GM18868 (cell line): ENCODE data around the gene TMCC1.
A peak's percentile ranks its signal among the peaks of the same experiment; 100 is the strongest.
"Not testable (repeated sequence)": the region's sequence is repeated elsewhere in the genome, so short reads cannot be mapped to it uniquely, and the experiment has no call there.

Experiments used
- ATAC-seq: cut with Tn5 transposase; IDR thresholded peaks from one replicate; pipeline ENCODE4 v1.9.1; 2021; ENCODE audit warnings: mild to moderate bottlenecking, moderate library complexity; ENCODE audit not compliant: unreplicated experiment

Gene TMCC1

GRCh38 chr3:129837065-129837642 is 56.4 kb downstream of the TMCC1 start:
- ATAC-seq: no peak

GRCh38 chr3:129836381-129837064 is 57.0 kb downstream of the TMCC1 start:
- no peak for ATAC-seq

GRCh38 chr3:129835198-129835597 is 58.3 kb downstream of the TMCC1 start:
- no peak for ATAC-seq

GRCh38 chr3:129834580-129834979 is 58.9 kb downstream of the TMCC1 start:
- no peak for ATAC-seq

- not testable (repeated sequence) for ATAC-seq
These were observed 61.6 kb downstream of the TMCC1 start for GRCh38 chr3:129831942-129832341.

GRCh38 chr3:129831503-129831902 is 62.0 kb downstream of the TMCC1 start:
- ATAC-seq: no peak

DNA sequence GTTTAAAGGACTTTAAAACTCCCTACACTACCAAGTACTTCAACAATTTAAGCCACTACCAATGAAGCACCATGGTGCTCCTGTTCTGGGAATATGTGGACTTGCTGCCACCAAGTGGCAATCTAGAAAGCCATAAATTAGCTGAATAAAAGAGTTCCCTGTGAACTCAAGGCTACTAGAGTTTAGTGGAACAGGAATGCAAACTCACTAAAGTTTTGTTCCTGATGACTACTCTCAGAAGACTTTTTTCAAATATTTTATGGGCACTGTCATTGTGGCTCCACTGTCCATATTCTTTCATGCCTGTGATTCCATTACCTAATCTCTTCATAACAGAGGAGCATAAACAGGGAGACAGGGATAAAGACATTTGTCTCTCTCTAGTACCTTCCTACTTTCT is 63.9 kb downstream of the TMCC1 start:
- no peak for ATAC-seq

- peak; percentile 87 for ATAC-seq
These were observed 65.7 kb downstream of the TMCC1 start for GRCh38 chr3:129827765-129828164.

GRCh38 chr3:129824926-129825541 is 68.5 kb downstream of the TMCC1 start:
- ATAC-seq: no peak

DNA sequence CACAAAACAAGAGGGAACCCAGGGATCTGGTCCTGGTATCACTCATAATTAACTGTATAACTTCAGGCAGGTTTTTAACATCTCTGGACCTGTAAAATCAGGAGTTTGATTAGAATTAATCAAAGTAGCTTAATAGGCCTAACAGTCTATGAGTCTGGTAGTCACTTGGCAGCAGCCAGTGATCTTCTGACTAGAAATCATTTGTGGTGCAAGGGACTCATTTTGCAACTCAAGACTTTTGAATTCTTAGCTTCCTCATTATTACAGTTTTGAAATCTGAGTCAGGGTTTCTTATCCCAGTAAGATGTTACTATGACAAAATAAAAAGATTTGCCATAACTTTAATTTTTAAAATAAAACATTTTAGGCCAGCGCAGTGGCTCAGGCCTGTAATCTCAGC is 70.8 kb downstream of the TMCC1 start:
- no peak for ATAC-seq

- no peak for ATAC-seq
These were observed 71.3 kb downstream of the TMCC1 start for GRCh38 chr3:129822241-129822640.

GRCh38 chr3:129820587-129820986 is 72.9 kb downstream of the TMCC1 start:
- ATAC-seq: no peak

DNA sequence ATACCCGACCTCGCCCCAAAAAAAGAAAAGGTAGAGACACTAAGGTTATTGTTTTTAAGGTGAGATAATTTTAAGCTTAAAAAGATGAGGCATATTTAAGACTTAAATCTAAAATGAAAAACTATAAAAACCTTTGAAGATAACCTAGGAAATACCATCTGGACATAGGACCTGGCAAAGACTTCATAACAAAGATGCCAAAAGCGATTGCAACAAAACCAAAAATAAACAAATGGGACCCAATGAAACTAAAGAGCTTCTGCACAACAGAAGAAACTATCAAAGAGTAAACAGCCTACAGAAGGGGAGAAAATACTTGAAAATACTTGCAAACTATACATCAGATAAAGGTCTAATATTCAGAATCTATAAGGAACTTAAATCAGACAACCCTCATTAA is 80.9 kb downstream of the TMCC1 start:
- no peak for ATAC-seq

- ATAC-seq: no peak
These were observed 84.2 kb downstream of the TMCC1 start for GRCh38 chr3:129809297-129809696.

GRCh38 chr3:129796146-129796545 is 97.4 kb downstream of the TMCC1 start:
- ATAC-seq: no peak

- no peak for ATAC-seq
These were observed 98.1 kb downstream of the TMCC1 start for GRCh38 chr3:129795186-129796010.

GRCh38 chr3:129794311-129795185 is 99.0 kb downstream of the TMCC1 start:
- ATAC-seq: no peak

- ATAC-seq: no peak
These were observed 99.6 kb downstream of the TMCC1 start for GRCh38 chr3:129793942-129794310.

- ATAC-seq: no peak
These were observed 100.2 kb downstream of the TMCC1 start for GRCh38 chr3:129793319-129793718.

- ATAC-seq: no peak
These were observed 110.0 kb downstream of the TMCC1 start for GRCh38 chr3:129783470-129783869.

DNA sequence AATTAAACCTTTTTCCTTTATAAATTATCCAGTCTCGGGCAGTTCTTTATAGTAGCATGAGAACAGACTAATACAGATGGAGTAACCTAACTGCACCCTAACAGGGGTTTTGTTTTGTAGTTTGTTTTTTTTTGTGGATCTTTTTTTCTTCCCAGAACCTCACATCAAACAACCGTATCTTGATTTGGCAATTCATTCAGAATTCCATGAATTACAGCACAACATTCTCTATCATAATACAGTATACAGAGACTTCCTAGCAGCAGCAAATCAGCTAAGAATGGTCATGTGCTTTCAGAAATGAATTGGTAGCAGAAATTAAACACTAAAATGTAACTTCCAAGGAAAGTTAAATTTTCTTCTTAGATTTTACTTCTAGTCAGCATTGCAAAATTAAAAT is 114.6 kb downstream of the TMCC1 start:
- ATAC-seq: no peak
